ENCODE measurements around the gene ECEL1.
"Not testable (repeated sequence)": the region's sequence is repeated elsewhere in the genome, so short reads cannot be mapped to it uniquely, and the experiment has no call there.

ECEL1 gene

DNA sequence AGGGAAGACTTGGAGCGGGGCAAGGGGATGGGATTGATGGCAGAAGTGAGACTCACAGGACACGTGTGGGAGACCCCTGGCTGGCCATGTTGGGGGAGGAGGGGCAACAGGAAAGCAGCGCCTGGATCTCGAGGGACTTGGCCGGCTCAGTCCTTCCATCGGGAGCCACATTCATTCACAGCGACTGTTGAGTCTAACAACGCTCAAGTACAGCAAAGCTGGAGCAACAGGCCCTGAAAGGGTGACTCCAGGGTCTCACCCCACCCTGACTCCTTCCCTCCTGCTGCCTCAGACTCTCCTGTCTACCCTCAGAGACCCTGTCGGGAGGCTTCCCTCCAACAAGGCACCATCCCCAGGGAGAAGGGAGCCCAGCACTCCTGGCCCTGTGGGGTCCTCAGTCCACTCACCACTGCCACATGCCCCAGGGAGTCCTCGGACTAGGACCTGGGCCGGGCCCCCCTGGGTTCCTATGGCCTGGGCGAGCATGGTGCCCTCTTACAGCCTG lies 46.4 kb downstream of the ECEL1 start:
- DNase-seq (ENCODE audit: low spot score): no peak

DNA sequence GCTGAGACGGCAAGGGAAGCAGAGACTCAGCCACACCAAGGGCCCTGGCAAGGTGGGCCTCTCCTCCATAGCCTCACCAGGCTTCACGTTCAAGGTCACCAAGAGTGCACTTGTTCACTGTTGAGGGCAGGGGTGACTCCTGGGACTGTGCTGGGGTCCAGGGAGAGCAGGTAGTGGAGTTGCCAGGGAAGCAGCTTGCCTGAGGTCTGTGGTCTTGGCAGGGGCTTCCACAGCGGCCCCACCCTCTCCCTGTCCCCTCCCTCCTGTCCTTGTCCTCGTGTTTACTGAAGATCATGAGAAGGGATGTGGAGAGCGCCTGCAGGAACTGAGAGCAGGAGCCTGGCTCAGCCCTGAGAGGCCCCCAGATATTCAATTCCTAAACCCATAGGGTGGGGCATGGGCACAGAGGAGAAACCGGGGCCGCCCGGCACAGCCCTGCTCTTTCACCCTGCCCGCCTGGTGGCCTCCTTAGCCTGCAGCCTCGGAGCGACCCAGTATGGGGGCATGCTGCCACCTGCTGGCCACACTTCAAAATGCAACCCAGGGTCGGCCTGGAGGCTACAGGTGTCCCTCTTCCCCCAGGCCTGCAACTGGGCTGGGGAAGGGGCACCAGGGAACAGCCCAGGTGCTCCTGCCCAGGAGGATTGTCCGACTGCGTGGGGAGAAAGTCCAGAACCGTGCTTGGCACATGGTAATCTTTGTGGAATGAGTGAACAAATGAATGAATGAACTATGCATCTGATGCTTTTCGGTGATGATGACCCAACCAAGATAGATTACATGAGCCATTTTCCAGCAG lies 47.2 kb downstream of the ECEL1 start:
- DNase-seq (ENCODE audit: low spot score): peak; percentile 42

DNA sequence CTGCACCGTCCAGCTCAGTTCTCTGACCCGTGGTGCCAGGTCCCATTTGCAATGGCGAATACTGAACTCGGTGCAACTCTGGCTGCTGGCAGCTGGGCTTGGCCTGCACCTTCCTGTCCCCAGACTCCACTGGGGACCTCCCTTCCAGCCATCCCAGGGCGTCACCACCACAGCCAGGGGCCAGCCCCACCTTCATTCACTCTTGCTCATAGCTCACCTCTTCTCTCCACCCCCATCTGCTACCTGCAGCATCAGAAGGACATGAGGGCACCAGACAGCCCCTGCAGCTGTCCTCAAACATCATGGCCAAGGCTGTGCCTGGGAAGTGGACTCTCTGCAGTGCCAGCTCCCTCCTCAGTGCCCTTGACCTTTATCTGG lies 47.9 kb downstream of the ECEL1 start:
- DNase-seq (ENCODE audit: low spot score): no peak

DNA sequence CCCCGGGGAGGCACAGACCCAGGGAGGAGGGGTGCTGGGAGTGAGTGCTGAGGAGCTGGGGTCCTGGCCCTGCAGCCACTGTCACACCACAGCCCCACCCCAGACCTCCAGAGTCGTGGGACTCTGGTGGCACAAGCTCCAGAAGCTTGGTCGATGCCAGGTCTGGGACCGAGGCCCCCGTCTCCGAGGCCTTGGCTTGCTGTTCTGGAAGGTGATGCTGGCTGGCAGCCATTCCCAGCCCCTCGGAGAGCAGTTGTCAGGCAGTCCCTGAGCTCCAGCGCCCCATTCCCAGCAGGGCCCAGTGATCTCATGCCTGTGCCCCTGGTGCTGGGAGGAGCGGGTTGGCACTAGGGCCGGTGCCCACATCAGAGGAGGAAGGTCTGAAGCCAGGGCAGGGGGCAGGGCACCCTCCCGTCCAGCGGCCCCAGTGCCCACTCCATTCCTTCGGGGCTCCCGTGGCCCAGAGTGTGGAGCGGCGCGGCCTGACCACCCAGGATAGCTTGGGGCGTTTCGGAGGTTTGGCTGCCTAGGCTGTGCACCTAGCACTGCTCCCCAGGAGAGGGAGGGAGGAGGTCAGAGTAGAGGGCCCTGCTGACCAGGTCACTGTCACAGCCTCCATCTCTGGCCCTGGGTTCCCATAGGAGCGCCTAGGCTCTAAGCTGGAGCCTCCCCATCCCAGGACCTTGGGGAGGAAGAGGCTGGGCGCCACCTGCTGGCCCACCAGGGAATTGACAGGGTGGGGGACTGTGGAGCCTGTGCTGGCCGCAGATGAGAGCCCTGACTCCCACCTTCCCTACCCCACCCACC lies 48.5 kb downstream of the ECEL1 start:
- DNase-seq (ENCODE audit: low spot score): no peak

DNA sequence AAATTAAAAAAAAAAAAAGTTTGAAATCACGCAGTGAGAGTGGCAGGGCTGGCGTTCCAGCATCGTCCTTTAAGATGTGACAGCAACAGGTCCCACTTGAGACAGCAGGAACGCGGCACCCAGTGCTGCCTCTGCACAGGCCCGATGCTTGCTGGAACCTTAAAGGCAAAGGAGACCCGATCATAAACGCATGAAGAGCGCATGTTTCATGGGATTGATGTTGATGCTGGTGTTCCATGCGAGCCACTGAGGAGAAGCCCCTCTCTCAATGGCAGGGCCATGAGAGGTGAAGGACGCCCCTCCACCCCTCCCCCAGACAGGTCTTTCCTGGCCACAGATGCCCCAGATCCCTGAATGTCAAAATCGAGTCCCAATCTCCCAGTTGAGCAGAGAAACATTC lies 49.5 kb downstream of the ECEL1 start:
- no peak for DNase-seq (ENCODE audit: low spot score)

DNA sequence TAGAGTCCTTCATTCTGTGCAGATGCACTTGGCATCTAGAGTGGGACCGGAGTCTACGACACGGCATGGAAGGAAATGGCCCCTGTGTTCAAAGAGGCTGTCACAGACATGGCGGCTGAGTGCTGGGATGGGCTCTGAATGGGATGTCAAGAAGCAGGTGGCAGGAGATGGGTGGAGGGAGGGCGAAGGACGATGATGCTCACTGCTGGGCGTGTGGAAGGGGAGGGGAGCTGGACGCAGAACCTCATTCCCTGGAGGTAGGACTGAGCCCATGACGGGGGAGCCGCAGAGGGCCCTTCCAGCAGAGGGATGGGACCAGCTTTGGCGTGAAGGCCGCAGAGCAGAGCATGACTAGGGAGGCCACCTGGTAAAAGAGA lies 50.5 kb downstream of the ECEL1 start:
- no peak for DNase-seq (ENCODE audit: low spot score)

DNA sequence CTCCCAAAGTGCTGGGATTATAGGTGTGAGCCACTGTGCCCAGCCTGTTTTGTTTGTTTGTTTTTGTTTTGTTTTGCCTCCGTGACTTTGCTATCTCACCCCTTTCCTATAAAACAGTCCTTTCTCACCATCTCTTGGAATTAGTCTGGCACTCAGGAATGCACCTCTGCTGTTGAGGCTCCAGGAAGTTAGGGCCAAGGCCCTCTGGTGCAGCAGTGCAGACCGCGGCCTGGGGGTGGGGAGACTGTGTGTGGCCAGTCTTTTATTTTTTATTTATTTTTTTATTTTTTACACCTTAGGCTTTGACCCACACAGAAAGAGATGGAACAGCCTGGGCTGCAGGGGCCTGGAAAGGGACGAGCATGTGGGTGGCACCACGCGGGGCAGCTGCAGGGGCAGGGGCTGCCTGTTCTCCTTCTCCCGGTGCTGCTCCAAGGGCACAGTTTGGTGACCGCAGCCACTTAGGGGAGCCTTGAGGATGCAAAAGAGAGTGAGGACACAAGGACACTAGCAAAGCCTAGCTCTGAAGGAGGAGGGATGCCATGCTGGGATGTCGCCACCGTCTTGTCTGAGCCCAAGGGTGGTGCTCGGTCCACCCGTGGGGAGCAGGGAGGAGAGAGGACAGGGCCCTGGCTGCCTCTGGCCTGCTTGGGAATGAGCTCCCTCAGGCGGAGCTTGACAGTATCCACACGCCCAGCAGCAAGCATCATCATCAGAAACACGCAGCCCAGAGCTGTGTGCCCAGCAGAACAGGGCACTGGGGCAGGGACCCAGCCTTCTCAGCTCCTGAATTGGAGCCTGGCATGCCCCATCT lies 51.0 kb downstream of the ECEL1 start:
- no peak for DNase-seq (ENCODE audit: low spot score)

DNA sequence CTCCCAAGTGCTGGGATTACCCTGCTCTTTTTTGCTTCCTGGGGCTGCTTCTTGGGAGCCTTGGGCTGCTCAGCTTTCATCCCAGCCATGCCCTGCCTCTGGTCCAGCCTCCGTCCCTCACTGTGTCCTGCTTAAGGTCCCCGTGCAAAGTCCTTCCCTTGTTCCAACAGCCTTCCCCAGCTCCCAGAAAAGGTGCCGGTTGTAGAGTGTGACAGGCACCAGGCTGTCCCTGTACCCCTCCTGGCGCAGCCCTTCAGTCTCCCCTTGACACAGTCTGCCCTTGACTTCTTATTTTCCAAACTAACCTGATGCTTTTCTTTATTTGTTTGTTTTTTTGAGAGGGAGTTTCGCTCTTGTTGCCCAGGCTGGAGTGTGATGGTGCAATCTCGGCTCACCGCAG lies 51.8 kb downstream of the ECEL1 start:
- no peak for DNase-seq (ENCODE audit: low spot score)

DNA sequence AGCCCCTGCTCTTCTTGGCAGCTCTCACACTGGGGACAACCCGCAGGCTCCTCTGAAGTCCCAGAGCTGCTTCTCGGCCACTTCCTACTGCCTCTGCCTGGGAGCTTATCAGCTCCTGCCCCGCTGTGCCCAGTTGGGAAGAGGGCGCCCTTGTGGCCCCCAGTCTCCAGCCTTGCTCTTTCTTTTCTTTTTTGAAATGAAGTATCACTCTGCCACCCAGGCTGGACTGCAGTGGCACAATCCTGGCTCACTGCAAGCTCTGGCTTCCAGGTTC lies 52.3 kb downstream of the ECEL1 start:
- DNase-seq (ENCODE audit: low spot score): no peak

DNA sequence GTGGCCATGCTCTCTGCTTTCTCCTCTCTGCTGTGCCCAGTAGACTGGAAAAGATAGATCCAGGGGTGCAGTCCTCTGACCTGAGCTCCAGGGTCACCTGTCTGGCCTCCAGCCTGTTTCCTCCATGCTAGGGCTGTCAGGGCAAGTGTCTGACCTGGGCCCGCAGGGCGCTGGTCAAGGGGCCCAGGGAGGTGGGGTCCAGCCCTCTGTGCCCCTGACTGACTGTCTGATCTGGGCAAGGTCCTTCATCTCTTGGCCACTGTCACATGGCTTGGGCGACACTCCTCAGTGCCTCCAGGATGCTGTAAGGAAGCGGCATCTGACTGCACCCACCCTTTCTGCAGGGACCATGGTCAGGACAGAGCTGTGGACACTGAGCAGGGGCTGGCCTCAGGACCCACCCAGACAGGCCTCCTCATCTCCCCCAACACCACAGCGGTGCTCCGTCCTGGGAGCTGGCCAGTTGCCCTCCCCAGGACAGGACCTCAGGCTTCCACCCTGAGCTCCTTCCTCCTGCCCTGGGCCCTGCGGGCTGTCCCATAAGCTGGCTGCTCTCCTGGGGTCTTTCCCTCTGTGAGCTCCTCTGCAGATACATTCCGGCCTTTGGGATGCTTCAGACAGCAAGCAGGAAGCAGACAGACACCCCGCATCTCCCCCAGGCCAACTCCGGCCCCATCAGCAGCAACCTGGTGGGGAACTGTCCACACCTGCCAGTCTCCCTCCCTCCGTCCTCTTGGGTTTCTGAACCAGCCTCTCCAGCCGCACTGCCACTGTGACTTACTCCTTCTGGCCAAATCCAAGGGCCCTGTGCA lies 52.9 kb downstream of the ECEL1 start:
- DNase-seq (ENCODE audit: low spot score): no peak

DNA sequence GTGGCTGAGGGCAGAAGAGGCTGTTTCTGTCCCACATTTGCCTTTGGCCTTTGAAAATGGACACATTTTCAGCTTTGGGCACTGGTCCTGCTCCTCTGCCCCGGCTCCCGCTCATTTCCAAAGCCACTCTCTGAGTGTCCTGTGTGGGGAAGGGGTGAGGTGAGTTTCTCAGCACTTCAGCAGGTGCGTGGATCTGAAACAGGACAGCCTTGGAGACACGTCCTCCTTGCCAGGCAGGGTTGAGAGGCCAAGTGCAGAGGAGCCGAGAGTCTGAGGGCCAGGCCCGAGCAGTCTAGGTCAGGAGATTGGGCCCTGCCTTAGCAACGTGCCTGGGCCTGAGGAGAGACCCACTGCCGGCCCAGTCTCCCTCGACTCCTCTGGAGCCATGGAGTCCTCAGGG lies 53.5 kb downstream of the ECEL1 start:
- no peak for DNase-seq (ENCODE audit: low spot score)

DNA sequence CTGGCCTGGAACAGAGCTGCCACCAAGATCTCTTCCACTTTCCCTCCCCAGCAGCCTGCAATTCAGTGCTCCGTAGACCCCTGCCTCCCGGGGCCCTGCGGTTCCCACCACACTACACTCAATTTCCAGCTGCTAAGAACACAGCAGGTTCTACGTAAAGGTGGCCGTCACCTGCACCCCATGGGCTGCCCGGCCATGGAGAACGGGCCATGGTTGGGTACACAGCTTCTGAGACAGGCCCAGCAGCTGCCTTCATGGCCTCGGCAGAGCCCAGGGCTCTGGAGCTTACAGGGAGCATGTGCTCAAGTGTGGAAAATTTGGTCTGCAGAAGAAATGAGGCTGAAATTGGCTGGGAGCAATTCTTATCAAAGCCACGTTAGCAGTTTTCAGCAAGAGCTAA lies 54.0 kb downstream of the ECEL1 start:
- DNase-seq (ENCODE audit: low spot score): not testable (repeated sequence)

DNA sequence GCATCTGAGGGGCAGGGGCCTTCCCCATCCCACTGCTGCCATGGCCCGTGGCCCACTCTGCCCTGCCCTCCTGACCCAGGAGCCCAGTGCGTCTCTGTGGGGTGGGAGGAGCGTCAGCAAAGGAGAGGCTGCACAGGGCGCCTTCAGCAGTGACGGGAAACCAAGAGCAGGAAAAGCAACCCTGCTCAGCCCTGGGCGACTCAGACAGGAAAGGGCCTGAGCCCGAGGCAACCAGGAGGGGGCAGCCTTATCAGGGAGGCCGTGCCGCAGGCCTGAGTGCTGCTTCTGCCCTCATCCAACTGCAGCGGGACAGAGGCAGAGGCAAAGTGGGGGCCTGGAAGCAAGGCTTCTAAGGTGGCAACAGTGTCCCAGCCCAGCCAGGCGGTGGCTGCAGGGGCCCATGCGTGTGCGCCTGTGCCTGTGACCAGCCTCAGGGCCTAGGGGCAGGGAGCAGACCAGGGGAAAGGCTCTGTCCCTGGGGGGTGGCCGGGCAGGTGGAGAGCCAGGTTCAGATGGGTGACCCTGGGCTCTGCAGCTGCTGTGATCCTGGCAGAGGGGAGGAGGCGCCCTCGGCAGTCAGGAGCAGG lies 54.9 kb downstream of the ECEL1 start:
- no peak for DNase-seq (ENCODE audit: low spot score)

DNA sequence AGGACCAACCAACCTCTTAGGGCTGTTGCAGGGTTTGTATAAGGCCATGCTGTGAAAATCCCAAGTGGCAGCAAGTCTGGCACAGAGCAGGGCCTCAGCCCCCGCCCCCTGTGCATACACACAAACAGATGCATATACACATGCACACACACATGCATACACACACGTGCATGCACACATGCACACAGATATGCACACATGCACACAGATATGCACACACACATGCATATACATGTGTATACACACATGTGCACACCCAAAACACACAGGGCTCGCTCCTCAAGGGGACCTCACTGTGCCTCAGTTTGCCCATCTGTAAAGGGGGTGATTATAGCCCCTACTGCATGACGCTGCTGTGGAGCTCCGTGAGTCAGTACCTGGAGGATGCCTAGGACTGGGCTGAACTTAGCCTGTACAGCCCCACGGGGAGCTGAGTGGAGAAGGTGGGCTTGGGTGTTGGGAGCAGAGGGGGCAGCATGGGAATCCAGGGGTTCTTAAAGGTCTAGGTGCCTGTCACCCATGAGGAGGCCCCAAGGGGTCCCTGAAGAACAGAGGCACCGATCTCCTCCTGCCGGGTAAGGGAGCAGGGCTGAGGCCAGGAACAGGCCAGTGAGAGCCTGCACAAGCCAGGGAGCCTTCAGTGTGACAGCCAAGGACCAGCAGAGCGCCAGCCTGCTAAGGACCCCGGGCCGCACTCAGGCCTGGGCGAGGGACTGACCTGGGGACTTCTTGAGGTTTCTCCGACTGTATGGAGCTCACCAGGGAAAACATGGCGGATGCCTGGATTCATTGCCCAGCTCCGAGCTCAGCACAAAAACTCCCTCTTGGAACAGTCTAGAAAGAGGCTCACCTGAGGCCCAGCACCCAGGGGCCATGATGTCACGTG lies 55.7 kb downstream of the ECEL1 start:
- DNase-seq (ENCODE audit: low spot score): no peak

Data from COLO829 (cell line).